Stimulated activated CD4-positive, alpha-beta T cell treated with anti-CD3 and anti-CD28 coated beads, TNF-alpha, amount 100 ng/mL, for 1 hour (primary cell): ENCODE measurements around the gene PARD6A.

Source experiments
- DNase-seq, 3 donors: peaks; one replicate each; pipeline ENCODE4 v3.0.0-alpha.2; 2020; ENCODE audit warnings: low read depth in 3 of 3, low spot score in 1 of 3

PARD6A gene, protein sequence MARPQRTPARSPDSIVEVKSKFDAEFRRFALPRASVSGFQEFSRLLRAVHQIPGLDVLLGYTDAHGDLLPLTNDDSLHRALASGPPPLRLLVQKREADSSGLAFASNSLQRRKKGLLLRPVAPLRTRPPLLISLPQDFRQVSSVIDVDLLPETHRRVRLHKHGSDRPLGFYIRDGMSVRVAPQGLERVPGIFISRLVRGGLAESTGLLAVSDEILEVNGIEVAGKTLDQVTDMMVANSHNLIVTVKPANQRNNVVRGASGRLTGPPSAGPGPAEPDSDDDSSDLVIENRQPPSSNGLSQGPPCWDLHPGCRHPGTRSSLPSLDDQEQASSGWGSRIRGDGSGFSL

DNA sequence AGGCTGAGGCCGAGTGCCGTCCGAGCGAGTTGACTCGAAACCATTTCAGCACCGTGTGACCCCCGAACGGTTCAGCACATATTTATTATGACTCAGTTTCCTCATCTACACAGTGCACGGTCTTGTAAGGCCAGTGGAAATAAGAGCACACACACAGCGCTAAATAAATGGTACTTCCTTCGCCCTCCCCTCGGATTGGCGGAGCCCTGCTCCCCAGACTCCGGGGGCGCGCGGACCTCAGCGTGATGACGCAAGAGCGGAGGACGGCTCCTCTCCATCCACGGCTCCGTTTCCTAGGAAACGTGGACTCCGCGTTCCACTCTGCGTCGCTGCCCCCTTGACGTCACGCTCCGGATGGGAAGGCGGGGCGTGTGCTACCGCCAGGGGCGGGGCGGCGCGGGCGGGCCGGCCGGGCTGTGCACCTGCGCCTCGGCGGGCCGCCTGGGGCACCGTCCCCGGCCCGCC lies at the start of gene PARD6A:
PARD6A (plus strand) TSS at position 397 of the 465 bp plus-strand sequence. CDS start 79 bp downstream, outside the sequence.
- peak; percentile 83 to 87 (median 86) for DNase-seq

DNA sequence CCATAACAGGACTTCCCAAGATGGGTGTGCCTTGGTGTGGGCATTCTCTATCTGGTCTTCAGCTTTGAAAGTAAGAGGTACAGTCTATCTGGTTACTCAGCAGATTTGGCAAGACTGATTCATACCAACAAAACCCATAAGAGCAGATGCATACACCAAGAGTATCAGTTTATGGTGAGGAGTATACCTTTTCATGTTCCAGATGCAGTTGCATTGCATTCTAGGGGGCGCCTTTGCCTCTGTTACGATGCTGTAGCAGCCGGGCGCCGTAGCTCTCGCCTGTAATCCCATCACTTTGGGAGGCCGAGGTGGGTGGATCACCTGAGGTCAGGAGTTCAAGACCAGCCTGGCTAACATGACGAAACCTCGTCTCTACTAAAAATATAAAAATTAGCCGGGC lies 47.0 kb upstream of the PARD6A start:
- no peak for DNase-seq

DNA sequence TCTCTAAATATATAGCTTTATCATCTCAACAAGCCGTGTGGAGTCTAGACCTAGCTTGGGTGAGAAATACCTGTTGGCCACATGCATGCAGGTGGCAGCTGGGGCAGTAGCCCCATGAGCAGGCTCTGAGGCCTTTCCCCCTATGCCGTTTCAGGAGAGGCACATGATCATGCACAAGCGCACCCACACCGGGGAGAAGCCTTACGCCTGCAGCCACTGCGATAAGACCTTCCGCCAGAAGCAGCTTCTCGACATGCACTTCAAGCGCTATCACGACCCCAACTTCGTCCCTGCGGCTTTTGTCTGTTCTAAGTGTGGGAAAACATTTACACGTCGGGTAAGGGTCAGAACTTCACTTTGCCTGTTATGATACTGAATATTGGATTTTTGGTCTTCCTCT lies 32.5 kb upstream of the PARD6A start:
- DNase-seq: no peak

DNA sequence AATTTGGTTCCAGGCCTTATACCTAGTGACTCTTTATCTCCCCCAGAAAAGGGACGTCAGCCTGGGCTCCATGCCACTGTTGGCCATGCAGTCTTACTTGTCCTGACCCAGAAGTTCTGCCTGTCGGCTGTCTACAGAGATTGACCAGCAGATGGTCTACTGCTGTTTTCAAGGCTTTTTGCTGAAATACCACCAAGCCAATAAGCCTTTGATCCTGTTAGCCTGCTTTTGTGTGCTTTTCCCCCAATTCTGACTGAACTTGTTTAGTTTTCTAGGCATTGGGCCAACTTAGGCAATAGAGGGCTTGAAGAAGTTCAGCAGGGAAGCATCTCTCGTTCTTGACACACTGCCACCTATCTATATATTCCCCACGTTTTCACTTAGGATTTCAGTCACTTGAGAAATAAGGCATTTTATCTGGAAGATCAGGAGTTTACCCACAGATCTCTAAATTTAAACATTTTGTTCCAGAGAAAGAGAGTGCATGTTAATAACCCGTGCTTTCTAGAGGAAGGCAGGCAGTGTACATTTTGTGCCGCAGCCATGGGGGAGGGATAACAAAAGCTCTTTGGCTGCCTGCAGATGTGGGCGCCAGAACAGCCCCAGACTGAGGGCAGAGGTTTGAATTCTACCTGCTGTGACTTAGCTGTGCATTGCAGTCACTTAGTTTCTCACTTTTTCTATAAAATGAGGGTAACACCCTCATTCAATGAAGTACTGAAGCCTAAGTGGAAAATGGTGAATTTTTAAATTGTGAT lies 28.2 kb upstream of the PARD6A start:
- no peak for DNase-seq

DNA sequence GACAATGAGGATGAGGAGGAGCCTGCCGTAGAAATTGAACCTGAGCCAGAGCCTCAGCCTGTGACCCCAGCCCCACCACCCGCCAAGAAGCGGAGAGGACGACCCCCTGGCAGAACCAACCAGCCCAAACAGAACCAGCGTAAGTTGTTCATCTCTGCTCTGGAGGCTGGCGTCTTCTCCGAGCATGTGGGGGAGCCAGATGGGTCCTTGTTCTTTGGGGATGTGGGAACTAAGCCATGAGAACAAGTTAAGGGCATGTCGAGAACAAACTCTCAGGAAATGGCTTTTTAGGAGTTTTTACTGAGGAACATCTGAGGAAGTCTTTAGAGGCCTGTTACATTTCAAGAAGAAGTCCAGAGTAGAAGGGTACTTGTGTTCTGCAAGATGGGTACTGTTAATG lies 24.0 kb upstream of the PARD6A start:
- no peak for DNase-seq

DNA sequence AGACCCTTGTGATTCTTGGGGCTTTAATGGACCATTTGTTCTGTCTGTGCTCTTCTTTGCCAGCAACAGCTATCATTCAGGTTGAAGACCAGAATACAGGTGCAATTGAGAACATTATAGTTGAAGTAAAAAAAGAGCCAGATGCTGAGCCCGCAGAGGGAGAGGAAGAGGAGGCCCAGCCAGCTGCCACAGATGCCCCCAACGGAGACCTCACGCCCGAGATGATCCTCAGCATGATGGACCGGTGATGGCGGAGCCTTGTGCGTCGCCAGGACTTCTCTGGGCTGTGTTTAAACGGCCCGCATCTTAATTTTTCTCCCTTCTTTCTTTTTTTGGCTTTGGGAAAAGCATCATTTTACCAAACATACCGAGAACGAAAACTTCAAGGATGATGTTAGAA lies 23.1 kb upstream of the PARD6A start:
- DNase-seq: no peak

DNA sequence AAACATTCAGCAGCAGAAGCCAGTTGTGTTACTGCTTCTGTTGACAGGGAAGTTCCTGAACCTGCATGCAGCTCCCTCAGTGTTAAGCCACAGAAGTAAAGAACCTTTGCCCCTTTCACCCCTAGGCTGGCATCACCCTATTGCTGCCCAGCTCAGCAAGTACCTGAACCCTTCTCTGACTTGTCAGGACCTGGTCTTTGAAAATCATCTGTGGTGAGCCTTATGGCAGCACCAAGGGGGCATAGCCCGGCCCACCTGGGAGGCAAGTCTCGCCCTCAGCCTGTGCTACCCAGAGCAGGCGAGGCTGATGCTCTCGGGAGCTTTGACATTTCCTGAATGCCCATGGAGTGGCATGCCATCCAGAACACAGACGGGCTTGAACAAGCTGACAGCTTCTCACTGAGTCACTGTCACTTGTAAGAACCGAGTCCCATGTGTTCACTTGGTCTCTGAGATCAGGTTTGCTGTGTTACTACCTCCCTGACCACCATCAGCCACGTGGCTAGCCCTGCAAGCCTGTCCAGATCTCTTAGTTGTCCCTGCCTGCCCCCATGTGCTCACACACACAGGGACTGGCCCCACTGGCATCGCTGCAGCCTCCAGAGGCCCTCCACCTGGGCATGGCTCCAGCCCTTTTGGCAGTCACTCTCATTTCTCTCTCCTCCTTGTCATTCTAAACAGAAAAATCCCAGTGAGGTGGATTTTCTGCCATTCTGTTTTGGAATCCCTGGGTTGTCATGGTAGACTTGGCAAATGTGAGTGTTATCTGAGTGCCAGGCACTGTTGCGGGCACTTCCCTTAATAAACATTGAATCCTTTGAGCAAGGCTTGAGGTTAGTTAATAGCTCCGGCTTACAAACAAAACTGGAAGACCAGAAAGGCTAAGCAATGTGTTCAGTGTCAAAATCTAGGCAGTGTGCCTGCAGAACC lies 18.7 kb upstream of the PARD6A start:
- no peak for DNase-seq

DNA sequence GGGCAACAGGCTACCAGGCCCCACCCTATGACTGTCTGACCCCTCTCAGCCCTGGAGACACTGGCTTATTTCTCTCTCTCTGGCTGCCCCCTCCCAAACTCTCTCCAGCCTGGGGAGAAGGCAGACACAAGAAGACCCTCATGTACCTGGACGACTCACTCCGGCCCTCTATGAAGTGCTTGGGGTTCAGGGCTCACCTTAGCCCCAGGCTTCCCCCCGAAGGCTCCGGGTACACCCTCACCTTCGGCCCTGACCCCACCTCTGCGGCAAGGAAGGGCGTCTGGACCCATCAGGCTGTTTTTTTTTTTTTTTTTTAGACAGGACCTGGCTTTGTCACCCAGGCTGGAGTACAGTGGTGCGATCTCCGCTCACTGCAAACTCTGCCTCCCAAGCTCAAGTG lies 16.7 kb upstream of the PARD6A start:
- DNase-seq: no peak

DNA sequence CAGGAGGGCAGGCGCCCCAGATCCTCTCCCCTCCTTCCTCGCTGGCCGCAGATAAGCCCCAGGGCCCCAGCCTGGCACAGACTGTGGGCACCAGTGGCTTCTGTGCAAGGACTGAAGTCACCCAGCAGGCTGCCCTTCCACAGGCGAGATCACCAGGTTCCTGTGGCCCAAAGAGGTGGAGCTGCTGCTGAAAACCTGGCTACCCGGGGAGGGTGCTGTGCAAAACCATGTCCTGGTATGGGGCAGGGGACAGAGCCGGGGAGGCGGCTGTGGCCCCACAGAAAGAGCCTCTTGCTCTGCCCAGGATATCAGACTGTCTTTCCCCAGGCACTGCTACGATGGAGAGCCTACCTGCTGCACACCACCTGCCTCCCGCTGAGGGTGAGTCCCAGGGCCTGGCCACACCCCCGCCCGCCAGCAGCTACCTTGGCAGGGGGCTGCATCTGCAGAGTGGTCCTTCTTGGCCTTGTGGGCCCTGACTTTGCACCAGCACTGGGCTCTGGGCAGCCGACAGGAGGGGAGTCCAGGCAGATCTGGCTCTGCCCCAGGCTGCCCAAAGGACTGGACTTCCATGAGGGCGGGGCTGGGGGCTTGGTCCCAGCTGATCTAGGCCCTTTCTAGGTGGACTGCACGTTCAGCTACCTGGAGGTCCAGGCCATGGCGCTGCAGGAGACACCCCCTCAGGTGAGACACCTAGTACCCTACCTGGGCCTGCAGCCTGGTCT lies 15.2 kb upstream of the PARD6A start:
- no peak for DNase-seq

DNA sequence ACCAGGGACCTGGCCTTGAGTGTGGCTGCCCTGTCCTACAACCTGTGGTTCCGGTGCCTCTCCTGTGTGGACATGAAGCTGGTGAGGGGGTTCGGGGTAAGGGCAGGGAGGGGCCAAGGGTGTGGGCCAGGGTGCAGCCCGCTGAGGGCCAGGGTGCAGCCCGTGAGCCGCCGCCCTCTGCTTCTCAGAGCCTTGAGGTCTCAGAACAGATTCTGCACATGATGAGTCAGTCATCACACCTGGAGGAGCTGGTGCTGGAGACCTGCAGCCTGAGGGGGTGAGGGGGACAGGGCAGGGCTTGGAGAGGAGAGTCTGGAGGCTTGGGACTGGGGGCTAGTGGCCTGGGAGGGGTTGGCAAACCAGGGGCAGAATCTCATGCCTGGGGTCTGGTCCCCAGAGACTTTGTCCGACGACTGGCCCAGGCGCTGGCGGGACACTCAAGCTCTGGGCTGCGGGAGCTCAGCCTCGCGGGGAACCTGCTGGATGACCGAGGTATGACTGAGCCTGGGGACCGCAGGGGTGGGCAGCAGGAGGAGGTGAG lies 13.6 kb upstream of the PARD6A start:
- DNase-seq: no peak

DNA sequence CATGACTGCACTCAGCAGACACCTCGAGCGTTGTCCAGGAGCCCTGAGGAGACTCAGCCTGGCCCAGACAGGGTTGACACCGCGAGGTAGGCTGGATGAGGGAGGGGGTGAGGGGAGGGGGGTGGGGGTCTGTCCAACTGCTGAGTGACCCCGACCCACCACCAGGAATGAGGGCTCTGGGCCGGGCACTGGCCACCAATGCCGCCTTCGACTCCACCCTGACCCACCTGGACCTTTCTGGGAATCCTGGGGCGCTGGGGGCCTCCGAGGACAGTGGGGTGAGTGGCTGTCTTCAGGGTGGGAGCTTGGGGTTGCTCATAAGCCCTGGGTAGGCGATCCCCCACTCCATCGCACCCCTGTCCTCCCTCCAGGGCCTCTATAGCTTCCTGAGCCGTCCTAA lies 13.1 kb upstream of the PARD6A start:
- no peak for DNase-seq

DNA sequence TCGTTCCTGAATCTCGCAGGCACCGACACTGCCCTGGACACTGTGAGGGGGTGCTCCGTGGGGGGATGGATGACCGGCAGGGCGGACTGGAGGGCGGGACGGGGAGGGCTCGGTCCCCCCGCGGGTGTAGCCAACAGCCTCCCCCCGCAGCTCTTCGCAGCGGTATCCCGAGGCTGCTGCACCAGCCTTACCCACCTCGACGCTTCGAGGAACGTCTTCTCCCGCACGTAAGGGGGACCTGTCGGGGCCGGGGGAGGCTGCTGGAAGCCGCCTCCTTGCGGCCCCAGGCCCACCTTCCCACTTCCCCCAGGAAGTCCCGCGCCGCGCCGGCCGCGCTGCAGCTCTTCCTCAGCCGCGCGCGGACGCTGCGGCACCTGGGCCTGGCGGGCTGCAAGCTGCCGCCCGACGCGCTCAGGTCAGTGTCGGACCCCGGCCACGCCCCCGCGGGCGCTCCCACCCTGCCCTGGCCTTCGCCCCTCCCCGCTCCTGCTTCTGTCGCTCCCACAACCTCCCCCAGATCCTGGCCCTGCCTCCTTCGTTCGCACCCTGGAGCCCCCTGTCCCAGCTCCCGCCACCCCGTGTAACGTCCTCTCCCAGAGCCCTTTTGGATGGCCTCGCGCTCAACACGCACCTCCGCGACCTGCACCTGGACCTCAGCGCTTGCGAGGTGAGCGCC lies 12.5 kb upstream of the PARD6A start:
- no peak for DNase-seq

DNA sequence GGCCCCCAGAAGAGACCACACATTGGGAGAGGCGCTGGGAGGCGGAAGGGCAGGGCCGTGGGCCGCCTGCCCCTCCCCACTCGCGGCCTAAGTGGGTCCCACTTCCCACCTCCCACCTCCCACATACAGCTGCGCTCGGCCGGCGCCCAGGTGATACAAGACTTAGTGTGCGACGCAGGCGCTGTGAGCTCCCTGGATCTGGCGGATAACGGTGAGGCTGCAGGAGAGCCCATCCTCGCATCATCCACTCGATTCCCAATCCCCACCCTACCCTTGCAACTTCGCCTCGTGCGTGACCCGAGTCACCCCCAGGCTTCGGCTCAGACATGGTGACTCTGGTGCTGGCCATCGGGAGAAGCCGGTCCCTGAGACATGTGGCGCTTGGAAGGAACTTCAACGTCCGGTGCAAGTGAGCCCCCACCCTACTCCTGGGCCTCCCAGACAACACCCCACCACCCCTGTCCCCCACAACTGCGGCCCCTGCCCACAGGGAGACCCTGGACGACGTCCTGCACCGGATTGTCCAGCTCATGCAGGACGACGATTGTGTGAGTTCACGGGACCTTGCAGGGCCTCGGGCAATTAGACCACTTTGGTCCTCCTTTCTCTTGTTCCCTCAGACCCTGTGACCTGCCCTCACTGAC lies 11.9 kb upstream of the PARD6A start:
- no peak for DNase-seq

DNA sequence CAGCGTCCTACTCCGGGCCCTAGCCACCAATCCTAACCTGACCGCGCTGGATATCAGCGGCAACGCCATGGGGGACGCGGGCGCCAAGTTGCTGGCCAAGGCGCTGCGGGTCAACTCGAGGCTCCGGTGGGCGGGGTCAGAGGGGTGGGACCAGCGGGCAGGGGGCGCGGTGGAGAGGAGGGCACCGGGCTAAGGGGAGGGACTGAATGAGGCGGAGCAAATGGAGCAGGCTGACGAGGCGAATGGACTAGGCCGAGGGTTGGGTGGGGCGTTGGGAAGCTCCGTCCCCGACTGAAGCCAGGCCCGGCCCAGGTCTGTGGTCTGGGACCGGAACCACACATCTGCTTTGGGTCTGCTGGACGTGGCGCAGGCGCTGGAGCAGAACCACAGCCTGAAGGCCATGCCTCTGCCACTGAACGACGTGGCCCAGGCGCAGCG lies 11.2 kb upstream of the PARD6A start:
- DNase-seq: no peak

DNA sequence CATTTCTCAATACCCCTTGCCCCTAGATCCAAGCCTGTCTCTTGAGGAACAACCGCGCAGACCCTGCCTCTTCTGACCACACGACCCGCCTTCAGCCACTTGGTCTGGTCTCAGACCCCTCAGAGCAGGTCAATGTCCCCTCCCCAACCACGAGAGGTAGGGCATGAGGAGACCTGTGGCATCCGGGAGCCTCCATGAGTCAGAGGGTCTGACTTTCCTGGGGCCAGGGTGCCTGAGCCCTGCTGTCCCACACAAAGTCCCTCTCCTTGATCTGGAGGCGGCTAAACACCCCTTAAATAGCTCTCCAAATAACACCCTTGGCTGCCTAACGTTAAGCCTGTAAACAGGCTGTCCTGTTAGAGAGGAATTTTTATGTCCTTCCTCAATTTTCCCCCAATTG lies 10.7 kb upstream of the PARD6A start:
- DNase-seq: no peak

DNA sequence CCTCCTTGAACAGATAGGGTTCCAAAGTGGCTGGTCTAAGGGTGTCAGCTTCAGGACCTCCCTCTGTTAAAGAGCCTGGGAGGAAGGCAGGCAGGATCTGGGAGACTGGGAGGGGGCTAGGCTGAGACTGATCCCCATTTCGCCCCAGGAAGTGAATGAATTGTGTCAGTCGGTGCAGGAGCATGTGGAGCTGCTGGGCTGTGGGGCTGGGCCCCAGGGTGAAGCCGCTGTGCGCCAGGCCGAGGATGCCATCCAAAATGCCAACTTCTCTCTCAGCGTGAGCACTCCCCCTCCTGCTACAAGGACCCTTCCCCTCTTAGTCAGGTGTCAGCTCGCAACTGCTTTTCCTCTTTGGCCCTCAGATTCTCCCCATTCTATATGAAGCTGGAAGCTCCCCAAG lies 9.7 kb upstream of the PARD6A start:
- no peak for DNase-seq

DNA sequence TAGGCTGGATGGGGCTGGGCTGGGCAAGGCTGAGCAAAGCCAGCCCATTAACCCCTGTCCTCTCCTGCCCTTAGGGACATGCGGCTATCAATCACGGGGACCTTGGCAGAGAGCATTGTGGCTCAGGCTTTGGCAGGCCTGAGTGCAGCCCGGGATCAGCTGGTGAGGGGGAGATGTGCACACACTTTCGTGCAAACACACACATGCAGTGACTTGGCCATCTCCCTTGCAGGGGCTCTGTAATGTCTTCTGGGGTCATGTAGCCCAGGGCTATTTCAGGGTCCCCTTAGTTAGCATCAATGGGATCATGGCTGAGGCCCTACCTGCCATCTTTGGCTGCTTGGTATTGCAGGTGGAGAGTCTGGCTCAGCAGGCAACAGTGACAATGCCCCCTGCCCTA lies 8.9 kb upstream of the PARD6A start:
- DNase-seq: no peak

DNA sequence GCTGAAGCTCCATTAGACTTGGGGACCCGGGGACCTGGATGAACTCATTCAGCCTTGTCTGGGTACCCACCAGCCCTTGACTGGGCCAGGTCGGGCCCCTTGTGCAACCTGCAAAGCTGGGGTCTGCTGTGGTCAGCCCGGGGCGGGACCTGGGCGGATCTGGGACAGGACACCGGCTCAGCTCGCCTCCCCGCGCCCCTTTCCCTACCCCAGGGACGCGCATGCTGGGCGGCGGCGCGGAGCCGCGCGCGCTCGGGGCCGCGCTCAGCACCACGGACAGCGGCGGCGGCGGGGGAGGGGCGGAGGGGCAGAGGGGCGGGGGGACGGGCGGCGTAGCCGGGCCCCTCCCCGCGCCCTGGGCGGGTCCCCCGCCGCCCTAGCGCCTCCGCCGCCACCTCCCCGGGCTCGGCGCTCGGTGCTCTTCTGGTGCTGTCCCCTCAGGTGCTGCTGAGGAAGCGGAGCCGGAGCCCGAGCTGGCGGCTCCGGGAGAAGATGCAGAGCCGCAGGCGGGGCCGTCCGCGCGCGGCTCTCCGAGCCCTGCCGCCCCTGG lies 8.1 kb upstream of the PARD6A start:
- no peak for DNase-seq

DNA sequence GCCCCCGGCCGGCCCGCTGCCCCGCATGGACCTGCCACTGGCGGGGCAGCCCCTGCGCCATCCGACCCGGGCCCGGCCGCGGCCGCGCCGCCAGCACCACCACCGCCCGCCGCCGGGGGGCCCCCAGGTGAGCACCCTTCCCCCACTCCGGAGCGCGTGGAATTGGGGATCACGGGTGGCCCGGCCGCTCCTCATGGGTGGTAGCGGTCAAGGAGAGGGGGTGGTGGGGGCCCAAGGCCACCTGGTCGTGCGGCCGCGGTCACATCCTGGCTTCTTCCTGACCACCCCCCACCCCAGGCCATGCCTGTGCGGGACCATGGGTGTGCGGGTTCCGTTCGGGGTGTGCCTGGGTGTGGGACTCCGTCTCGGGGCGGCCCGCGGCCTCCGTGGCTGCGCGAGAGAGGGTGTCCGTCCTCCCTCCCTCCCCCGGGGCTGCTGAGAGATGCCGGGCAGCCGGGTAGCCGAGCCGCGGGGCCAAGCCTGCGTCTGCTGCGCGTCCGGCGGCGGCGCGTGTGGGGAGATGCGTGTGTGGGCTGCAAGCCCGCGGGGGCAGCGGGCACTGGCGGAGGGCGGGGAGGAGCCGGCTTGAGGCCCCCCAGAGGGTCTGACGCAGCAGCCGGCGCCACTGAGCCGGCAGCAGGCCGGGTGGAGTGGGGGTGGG lies 7.5 kb upstream of the PARD6A start:
- DNase-seq: no peak
